Measurements from ENCODE around the gene WASHC4. TPM values are rescaled to one million over a fixed set of nuclear protein-coding genes. Genes with fewer than 3 reads are reported as not detected.

WASHC4 gene, protein sequence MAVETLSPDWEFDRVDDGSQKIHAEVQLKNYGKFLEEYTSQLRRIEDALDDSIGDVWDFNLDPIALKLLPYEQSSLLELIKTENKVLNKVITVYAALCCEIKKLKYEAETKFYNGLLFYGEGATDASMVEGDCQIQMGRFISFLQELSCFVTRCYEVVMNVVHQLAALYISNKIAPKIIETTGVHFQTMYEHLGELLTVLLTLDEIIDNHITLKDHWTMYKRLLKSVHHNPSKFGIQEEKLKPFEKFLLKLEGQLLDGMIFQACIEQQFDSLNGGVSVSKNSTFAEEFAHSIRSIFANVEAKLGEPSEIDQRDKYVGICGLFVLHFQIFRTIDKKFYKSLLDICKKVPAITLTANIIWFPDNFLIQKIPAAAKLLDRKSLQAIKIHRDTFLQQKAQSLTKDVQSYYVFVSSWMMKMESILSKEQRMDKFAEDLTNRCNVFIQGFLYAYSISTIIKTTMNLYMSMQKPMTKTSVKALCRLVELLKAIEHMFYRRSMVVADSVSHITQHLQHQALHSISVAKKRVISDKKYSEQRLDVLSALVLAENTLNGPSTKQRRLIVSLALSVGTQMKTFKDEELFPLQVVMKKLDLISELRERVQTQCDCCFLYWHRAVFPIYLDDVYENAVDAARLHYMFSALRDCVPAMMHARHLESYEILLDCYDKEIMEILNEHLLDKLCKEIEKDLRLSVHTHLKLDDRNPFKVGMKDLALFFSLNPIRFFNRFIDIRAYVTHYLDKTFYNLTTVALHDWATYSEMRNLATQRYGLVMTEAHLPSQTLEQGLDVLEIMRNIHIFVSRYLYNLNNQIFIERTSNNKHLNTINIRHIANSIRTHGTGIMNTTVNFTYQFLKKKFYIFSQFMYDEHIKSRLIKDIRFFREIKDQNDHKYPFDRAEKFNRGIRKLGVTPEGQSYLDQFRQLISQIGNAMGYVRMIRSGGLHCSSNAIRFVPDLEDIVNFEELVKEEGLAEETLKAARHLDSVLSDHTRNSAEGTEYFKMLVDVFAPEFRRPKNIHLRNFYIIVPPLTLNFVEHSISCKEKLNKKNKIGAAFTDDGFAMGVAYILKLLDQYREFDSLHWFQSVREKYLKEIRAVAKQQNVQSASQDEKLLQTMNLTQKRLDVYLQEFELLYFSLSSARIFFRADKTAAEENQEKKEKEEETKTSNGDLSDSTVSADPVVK
- polyA plus RNA-seq, result 71.1 TPM
- long read RNA-seq, donor 1, result 0 reads
- long read RNA-seq, donor 2, full-length matches to known transcripts, result 3 of 153 reads
- long read RNA-seq, donor 2, partial matches to known transcripts, result 150 of 153 reads
- long read RNA-seq, donor 2, other reads (novel, unspliced or antisense), result 0 of 153 reads
- long read RNA-seq, donor 3, result 0 reads
- long read RNA-seq, donor 4, result 0 reads
- long read RNA-seq, donor 5, full-length matches to known transcripts, result 4 of 14 reads
- long read RNA-seq, donor 5, partial matches to known transcripts, result 10 of 14 reads
- long read RNA-seq, donor 5, other reads (novel, unspliced or antisense), result 0 of 14 reads
- long read RNA-seq, donor 6, partial matches to known transcripts, result 6 of 6 reads
- long read RNA-seq, donor 6, other reads (novel, unspliced or antisense), result 0 of 6 reads
- long read RNA-seq, donor 7, full-length matches to known transcripts, result 3 of 3 reads
- long read RNA-seq, donor 7, partial matches to known transcripts, result 0 of 3 reads
- long read RNA-seq, donor 7, other reads (novel, unspliced or antisense), result 0 of 3 reads
- long read RNA-seq, donor 8, partial matches to known transcripts, result 58 of 60 reads
- long read RNA-seq, donor 8, other reads (novel, unspliced or antisense), result 0 of 60 reads
- long read RNA-seq, donor 9, partial matches to known transcripts, result 64 of 64 reads
- long read RNA-seq, donor 9, other reads (novel, unspliced or antisense), result 0 of 64 reads
- long read RNA-seq, donor 10, full-length matches to known transcripts, result 3 of 3 reads
- long read RNA-seq, donor 10, partial matches to known transcripts, result 0 of 3 reads
- long read RNA-seq, donor 10, other reads (novel, unspliced or antisense), result 0 of 3 reads
- long read RNA-seq, donor 11, partial matches to known transcripts, result 5 of 5 reads
- long read RNA-seq, donor 11, other reads (novel, unspliced or antisense), result 0 of 5 reads

DNA sequence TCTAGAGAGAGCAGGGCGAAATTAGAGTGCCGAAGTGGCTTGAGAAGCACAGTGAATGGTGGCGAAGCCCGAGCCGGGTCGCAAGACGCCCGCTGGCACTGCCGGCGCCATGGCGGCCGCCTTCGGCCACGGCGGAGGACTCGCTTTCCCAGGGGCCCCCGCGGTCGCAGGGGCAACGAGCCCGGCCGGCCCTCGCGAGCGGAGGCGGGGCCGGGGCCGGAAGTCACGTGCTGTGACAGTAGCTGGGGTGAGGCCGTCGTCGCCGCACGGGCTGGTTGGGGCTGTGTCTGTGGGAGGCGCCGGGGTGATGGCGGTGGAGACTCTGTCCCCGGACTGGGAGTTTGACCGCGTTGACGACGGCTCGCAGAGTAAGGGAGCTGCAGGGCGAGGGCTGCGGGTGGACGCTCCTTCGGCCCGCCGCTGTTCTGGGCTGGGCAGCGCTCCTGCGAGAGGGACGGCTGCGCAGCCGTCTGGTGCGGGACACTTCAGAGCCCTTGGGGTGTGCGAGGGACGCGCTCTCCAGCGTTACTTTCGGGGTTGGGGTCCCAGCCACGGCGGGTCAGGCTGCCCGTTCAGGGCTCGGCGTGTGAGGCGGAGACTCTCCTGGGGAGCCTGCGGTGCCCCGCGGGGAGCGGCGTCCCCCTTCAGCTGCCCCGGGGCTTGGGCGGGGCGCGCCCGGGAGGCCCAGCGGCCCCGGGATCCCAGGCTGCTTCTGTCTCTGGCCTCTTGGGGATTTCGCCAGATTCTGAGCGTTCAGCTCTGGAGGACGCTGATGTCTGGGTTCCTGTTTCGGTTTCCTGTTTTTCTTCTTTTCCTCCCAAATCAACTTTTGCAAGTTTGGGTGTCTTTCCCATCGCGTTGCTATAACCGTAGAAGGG, at the start of gene WASHC4:
TSS of gene WASHC4 (plus strand) at position 238 of the 878 bp plus-strand sequence. CDS start at position 308, 70 bp downstream.
- Histone ChIP-seq H3K27ac (ENCODE audit: low read length) (peak within 1 kb of the TSS; percentile 100), H3K36me3 (ENCODE audit: control insufficient read depth, insufficient read depth, low read length) (peaks cover 6% of the 10 kb centered on the region), H3K9me3 (ENCODE audit: control insufficient read depth, low read depth, low read length) (no peaks in the 10 kb centered on the region), H3K4me3 (ENCODE audit: low read length) (peak within 1 kb of the TSS; percentile 100), H3K4me1 (ENCODE audit: control insufficient read depth, insufficient read depth, low read length) (peaks cover 10% of the 10 kb centered on the region), H3K27me3 (ENCODE audit: control insufficient read depth, insufficient read depth, low read length) (no peaks in the 10 kb centered on the region)
- DNase-seq, result peak; percentile 95 to 97
- WGBS (ENCODE audit: insufficient coverage, low lambda C conversion rate), result no CpG with 5 or more reads among the region's 85 CpGs

DNA sequence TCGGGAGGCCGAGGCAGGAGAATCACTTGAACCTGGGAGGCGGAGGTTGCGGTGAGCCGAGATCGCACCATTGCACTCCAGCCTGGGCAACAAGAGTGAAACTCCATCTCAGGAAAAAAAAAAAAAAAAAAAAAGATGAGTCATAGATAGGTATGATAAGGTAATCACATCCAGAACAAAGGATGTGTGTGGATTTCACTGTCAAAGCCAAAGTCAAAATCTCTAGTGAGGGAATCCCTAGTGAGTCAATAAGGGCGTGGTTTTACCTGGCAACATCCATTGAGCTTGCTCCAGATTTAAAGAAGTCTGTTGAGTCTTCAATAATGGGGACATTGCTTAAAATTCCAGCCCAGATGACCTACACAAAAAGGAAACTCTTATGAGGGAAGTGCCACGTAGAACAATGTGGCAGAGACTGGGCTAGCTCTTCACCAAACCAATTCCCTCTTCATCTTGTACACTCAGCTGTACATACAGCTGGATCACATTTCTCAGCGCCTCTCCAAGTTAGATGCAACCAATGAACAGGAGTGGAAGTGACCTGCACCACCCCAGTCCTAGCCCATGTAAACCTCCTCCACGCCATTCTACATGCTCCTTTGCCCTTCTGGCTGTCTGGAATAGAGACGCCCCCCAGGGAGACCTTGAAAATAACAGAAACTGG, 46.7 kb upstream of the WASHC4 start:
- Histone ChIP-seq H3K4me1 (ENCODE audit: control insufficient read depth, insufficient read depth, low read length) (no peaks in the 10 kb centered on the region), H3K27ac (ENCODE audit: low read length) (no peak overlapping the region), H3K36me3 (ENCODE audit: control insufficient read depth, insufficient read depth, low read length) (no peaks in the 10 kb centered on the region), H3K9me3 (ENCODE audit: control insufficient read depth, low read depth, low read length) (no peaks in the 10 kb centered on the region), H3K4me3 (ENCODE audit: low read length) (no peak overlapping the region), H3K27me3 (ENCODE audit: control insufficient read depth, insufficient read depth, low read length) (no peaks in the 10 kb centered on the region)
- 100% methylated on average over 1 of the region's 11 CpGs for WGBS (ENCODE audit: insufficient coverage, low lambda C conversion rate)
- DNase-seq, result no peak

DNA sequence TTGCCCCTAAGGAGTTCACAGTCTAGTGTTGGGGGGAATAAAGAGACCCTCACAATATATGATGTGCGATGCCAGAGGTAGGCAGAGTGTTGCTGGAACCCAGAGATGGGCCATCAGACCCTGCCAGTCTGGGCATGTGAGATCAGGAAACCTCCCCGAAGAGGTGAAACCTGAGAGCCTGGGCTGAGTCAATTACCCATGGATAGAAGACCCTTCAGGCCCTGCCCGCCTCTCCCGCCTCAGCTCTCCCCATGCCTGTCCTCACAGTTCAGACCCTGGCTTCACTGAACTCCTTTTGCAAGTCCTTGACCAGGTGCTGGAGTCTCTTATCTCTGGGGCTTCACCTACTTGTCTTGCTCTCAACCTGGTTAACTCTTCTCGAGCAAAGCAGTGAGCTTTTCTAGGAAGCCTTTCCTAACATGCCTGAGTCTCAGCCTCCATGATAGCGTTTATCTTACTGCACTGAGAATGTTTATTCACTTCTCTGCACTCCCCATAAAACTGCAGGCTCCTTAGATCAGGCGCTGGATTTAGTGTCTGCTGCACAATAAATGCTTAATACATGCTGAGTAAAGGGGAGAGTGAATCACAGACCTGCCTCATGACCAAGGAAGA, 42.9 kb upstream of the WASHC4 start:
- Histone ChIP-seq H3K27ac (ENCODE audit: low read length) (no peak overlapping the region), H3K36me3 (ENCODE audit: control insufficient read depth, insufficient read depth, low read length) (no peaks in the 10 kb centered on the region), H3K4me1 (ENCODE audit: control insufficient read depth, insufficient read depth, low read length) (no peaks in the 10 kb centered on the region), H3K4me3 (ENCODE audit: low read length) (no peak overlapping the region), H3K9me3 (ENCODE audit: control insufficient read depth, low read depth, low read length) (no peaks in the 10 kb centered on the region), H3K27me3 (ENCODE audit: control insufficient read depth, insufficient read depth, low read length) (no peaks in the 10 kb centered on the region)
- WGBS (ENCODE audit: insufficient coverage, low lambda C conversion rate), result no CpG with 5 or more reads among the region's 7 CpGs
- DNase-seq, result peak in 1 of 2 donors; percentile 8

DNA sequence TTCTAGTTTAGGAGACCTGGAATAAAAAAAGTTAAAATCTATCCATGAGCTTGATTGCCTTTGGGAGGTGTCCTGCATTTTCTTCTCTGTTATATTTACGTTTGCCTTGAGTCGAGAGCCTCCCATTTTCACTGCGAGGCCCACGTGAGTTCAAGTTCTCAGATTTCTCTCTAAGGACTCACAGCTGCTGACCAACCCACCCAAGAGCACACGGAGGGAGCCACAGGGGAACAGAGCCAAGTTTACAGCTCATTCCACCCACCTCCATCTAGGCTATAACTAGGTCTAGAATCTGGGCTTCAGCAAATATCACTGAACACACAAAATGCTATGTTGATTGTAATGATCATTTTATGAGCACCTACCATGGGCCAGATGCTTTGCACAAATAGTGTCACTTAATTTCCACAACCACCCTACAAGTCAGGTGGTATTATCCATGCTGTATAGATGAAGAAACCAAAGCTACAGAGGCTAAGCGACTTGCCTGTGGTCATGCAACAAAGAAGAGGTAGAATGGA, 40.0 kb upstream of the WASHC4 start:
- H3K36me3 ChIP-seq (ENCODE audit: control insufficient read depth, insufficient read depth, low read length), result no peaks in the 10 kb centered on the region
- no peaks in the 10 kb centered on the region for H3K9me3 ChIP-seq (ENCODE audit: control insufficient read depth, low read depth, low read length)
- 60% methylated on average over 1 of the region's 6 CpGs for WGBS (ENCODE audit: insufficient coverage, low lambda C conversion rate)
- no peak for DNase-seq
- no peak overlapping the region for H3K27ac ChIP-seq (ENCODE audit: low read length)
- H3K27me3 ChIP-seq (ENCODE audit: control insufficient read depth, insufficient read depth, low read length), result peaks cover 4% of the 10 kb centered on the region
- no peaks in the 10 kb centered on the region for H3K4me1 ChIP-seq (ENCODE audit: control insufficient read depth, insufficient read depth, low read length)
- no peak overlapping the region for H3K4me3 ChIP-seq (ENCODE audit: low read length)

DNA sequence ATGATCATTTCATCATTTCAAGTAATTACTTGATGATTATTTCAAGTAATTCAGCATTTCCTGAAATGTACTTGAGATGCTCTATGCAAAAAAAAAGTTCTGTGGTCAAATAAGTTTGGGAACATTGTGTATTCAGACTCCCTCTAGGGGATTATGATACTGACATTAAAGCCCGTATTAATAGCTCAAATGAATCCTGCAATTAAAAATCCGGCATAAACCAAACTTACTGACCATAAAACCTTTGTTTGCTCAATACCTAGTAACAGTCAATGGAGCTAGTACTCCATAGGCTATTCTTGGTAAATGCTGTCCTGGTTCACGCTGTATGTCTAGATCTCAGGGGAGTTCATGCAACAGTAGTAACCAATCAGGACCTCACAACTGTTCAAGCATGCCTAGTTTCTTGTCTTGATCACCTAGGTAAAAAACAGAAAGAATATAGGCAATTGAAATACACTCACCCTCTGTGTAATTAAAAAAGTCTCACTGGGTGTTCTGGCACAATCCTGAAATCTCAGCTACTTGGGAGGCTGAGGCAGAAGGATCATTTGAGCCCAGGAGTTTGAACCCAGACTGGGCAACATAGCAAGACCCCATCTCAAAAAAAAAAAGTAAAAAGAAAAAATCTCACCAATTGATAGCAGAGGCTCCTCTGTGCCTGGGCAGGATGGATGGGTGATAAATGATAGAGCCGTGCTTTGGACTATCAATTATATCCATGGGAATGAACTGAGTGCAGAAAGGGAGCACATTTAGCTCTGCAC, 37.4 kb upstream of the WASHC4 start:
- Histone ChIP-seq H3K36me3 (ENCODE audit: control insufficient read depth, insufficient read depth, low read length) (no peaks in the 10 kb centered on the region), H3K27me3 (ENCODE audit: control insufficient read depth, insufficient read depth, low read length) (peaks cover 4% of the 10 kb centered on the region), H3K27ac (ENCODE audit: low read length) (no peak overlapping the region), H3K4me3 (ENCODE audit: low read length) (no peak overlapping the region), H3K4me1 (ENCODE audit: control insufficient read depth, insufficient read depth, low read length) (no peaks in the 10 kb centered on the region), H3K9me3 (ENCODE audit: control insufficient read depth, low read depth, low read length) (no peaks in the 10 kb centered on the region)
- no CpG with 5 or more reads among the region's 4 CpGs for WGBS (ENCODE audit: insufficient coverage, low lambda C conversion rate)
- no peak for DNase-seq

DNA sequence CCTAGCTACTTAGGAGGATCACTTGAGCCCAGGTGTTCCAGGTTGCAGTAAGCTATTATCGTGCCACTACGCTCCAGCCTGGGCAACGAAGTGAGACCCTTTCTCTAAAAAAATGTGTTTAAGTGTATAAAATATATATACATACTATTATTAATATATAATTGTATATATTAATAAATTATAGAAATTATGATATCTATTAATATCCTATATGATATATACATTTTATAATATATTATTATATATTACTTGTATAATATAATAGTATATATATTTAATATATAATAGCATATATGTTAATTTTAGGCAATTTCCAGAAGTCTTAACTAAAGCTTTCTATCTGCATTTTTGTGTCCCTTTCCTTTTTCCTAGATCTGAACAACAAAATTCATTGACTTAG, 35.5 kb upstream of the WASHC4 start:
- WGBS (ENCODE audit: insufficient coverage, low lambda C conversion rate), result no CpG with 5 or more reads among the region's 3 CpGs
- no peak overlapping the region for H3K27ac ChIP-seq (ENCODE audit: low read length)
- H3K4me3 ChIP-seq (ENCODE audit: low read length), result no peak overlapping the region
- H3K4me1 ChIP-seq (ENCODE audit: control insufficient read depth, insufficient read depth, low read length), result no peaks in the 10 kb centered on the region
- no peak for DNase-seq
- H3K27me3 ChIP-seq (ENCODE audit: control insufficient read depth, insufficient read depth, low read length), result peaks cover 4% of the 10 kb centered on the region
- H3K36me3 ChIP-seq (ENCODE audit: control insufficient read depth, insufficient read depth, low read length), result no peaks in the 10 kb centered on the region
- no peaks in the 10 kb centered on the region for H3K9me3 ChIP-seq (ENCODE audit: control insufficient read depth, low read depth, low read length)

DNA sequence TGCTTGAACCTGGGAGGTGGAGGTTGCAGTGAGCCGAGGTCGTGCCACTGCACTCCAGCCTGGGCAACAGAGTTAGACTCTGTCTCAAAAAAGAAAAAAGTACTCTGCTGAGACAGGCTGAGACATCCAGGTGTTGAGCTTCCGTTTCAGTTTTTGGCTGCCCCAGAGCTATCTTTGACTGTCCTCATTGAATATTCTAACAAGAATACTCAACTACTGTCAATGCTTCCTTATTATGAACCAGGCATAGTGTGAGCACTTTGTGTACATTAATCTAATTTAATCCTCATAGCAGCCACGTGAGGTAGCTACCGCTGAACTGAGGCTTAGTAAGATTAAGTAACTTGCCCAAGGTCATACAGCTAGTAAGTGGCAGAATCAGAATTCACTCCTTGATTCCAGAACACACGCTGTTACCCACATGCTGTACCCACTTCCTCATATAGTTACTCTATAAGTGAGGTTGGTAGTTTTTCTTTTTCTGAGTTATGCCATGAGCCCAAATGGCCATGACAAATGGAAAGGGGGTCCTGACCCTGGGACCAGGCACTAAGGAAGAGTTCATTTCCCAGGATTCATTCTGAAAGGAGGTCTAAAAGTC, 34.5 kb upstream of the WASHC4 start:
- WGBS (ENCODE audit: insufficient coverage, low lambda C conversion rate), result no CpG with 5 or more reads among the region's 6 CpGs
- H3K4me1 ChIP-seq (ENCODE audit: control insufficient read depth, insufficient read depth, low read length), result no peaks in the 10 kb centered on the region
- H3K9me3 ChIP-seq (ENCODE audit: control insufficient read depth, low read depth, low read length), result no peaks in the 10 kb centered on the region
- no peak overlapping the region for H3K27ac ChIP-seq (ENCODE audit: low read length)
- peaks cover 4% of the 10 kb centered on the region for H3K27me3 ChIP-seq (ENCODE audit: control insufficient read depth, insufficient read depth, low read length)
- H3K36me3 ChIP-seq (ENCODE audit: control insufficient read depth, insufficient read depth, low read length), result no peaks in the 10 kb centered on the region
- DNase-seq, result no peak
- H3K4me3 ChIP-seq (ENCODE audit: low read length), result no peak overlapping the region
